ENCODE results near the gene ABCB11.

GRCh38 chr2:168974428-168974827 is 56.7 kb downstream of the ABCB11 start:
- TF ChIP-seq MYC (IDR thresholded peaks at IDR 0.05; ENCODE audit: low read depth, low read length) (no peak), POLR2A (IDR thresholded peaks at IDR 0.05; ENCODE audit: low read depth, low read length) (no peak), GATA2 (IDR thresholded peaks at IDR 0.05; ENCODE audit: insufficient read depth, insufficient read length, low read depth, low read length) (no peak)
- TF ChIP-seq, protein P1, sequence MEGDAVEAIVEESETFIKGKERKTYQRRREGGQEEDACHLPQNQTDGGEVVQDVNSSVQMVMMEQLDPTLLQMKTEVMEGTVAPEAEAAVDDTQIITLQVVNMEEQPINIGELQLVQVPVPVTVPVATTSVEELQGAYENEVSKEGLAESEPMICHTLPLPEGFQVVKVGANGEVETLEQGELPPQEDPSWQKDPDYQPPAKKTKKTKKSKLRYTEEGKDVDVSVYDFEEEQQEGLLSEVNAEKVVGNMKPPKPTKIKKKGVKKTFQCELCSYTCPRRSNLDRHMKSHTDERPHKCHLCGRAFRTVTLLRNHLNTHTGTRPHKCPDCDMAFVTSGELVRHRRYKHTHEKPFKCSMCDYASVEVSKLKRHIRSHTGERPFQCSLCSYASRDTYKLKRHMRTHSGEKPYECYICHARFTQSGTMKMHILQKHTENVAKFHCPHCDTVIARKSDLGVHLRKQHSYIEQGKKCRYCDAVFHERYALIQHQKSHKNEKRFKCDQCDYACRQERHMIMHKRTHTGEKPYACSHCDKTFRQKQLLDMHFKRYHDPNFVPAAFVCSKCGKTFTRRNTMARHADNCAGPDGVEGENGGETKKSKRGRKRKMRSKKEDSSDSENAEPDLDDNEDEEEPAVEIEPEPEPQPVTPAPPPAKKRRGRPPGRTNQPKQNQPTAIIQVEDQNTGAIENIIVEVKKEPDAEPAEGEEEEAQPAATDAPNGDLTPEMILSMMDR (IDR thresholded peaks at IDR 0.05; ENCODE audit: extremely low read depth in 1 of 2, insufficient read depth in 1 of 2, low read depth in 1 of 2, low read length in 2 of 2) = no peak

Measured in endothelial cell of umbilical vein (primary cell).